Measurements from ENCODE around the gene KCNQ1. TPM values are rescaled to one million over a fixed set of nuclear protein-coding genes. Genes with fewer than 3 reads are reported as not detected.

The KCNQ1 gene
- total and polyA plus RNA-seq, 2 donors (not counting 3 experiments of a cell fraction or from before 2014, with no cell fraction given), result 0.07 to 0.09 TPM

DNA sequence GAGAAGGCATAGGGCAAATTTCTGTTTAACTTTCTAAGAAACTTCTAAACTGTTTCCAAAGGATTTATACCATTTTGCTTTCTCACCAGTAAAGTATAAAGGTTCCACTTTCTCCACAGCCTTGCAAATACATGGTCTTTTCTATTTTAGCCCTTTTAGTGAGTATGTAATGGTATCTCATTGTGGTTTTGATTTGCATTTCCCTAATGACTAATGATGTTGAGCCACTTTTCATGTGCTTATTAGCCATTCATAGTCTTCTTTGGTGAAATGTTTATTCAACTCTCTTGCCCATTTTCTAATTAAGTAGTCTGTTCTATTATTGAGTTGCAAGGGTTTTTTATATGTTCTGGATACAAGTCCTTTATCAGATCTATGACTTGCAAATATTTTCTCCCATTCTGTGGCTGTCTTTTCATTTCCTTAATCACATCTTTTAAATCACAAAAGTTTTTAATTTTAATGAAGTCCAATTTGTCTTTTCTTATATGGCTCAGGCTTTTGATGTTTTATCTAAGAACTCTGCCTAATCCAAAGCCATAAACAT is 338.8 kb downstream of the KCNQ1 start:
- H3K4me3 ChIP-seq (replicated peaks in 1 of 3; ENCODE audit: insufficient read depth in 1 of 3, low read depth in 1 of 3, low read length in 3 of 3), result no peak overlapping the region
- POLR2A ChIA-PET, result no interaction called here
- TF ChIP-seq MYC (IDR thresholded peaks at IDR 0.05; ENCODE audit: low read depth, low read length) (no peak), EZH2 (IDR thresholded peaks at IDR 0.05; ENCODE audit: borderline replicate concordance, low read depth, low read length, severe bottlenecking) (no peak), POLR2AphosphoS5 (IDR thresholded peaks at IDR 0.05; ENCODE audit: insufficient read depth, low read depth, low read length) (no peak), FOS (IDR thresholded peaks at IDR 0.05; ENCODE audit: borderline replicate concordance, insufficient read depth, low read length) (no peak), JUN (IDR thresholded peaks at IDR 0.05; ENCODE audit: borderline replicate concordance, insufficient read depth, insufficient read length, low read depth) (no peak), POLR2A (IDR thresholded peaks at IDR 0.05; ENCODE audit: low read depth, low read length) (no peak), GATA2 (IDR thresholded peaks at IDR 0.05; ENCODE audit: insufficient read depth, insufficient read length, low read depth, low read length) (no peak)
- TF ChIP-seq, protein P1, sequence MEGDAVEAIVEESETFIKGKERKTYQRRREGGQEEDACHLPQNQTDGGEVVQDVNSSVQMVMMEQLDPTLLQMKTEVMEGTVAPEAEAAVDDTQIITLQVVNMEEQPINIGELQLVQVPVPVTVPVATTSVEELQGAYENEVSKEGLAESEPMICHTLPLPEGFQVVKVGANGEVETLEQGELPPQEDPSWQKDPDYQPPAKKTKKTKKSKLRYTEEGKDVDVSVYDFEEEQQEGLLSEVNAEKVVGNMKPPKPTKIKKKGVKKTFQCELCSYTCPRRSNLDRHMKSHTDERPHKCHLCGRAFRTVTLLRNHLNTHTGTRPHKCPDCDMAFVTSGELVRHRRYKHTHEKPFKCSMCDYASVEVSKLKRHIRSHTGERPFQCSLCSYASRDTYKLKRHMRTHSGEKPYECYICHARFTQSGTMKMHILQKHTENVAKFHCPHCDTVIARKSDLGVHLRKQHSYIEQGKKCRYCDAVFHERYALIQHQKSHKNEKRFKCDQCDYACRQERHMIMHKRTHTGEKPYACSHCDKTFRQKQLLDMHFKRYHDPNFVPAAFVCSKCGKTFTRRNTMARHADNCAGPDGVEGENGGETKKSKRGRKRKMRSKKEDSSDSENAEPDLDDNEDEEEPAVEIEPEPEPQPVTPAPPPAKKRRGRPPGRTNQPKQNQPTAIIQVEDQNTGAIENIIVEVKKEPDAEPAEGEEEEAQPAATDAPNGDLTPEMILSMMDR (IDR thresholded peaks at IDR 0.05; ENCODE audit: extremely low read depth in 1 of 2, insufficient read depth in 1 of 2, low read depth in 1 of 2, low read length in 2 of 2), result no peak
- TF ChIP-seq, protein P2, sequence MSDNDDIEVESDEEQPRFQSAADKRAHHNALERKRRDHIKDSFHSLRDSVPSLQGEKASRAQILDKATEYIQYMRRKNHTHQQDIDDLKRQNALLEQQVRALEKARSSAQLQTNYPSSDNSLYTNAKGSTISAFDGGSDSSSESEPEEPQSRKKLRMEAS (IDR thresholded peaks at IDR 0.05; ENCODE audit: insufficient read depth, insufficient read length), result no peak
- H3K27ac ChIP-seq (ENCODE audit: insufficient read depth, low read depth, low read length), result no peak overlapping the region
- dilution Hi-C loops (cut with MboI; ENCODE audit: extremely low pct_ligation_motif_present, low sequenced_read_pairs), result no loop called here
- no peaks in the 10 kb centered on the region for H3K79me2 ChIP-seq (ENCODE audit: control insufficient read depth, insufficient read depth, low read length)
- DNase-seq (ENCODE audit: low read depth, low spot score) (no peak), FAIRE-seq (no peak)
- no peak overlapping the region for H3K4me2 ChIP-seq (ENCODE audit: insufficient read depth, low read length)
- intact Hi-C loops (cut with micrococcal nuclease), result no loop called here
- no TSS peak for BruUV-seq (replicated peaks)
- H2AFZ ChIP-seq (ENCODE audit: low read depth, low read length), result no peak overlapping the region
- no peak overlapping the region for H3K9ac ChIP-seq (replicated peaks; ENCODE audit: extremely low read depth, insufficient read depth, low read length)
- H3K9me3 ChIP-seq (replicated peaks; ENCODE audit: control insufficient read depth, insufficient read depth, low read length), result no peaks in the 10 kb centered on the region
- no peaks in the 10 kb centered on the region for H3K27me3 ChIP-seq (ENCODE audit: control insufficient read depth in 2 of 2, insufficient read depth in 2 of 2, low read length in 2 of 2)
- no peaks in the 10 kb centered on the region for H3K36me3 ChIP-seq (ENCODE audit: control insufficient read depth in 2 of 2, extremely low read depth in 1 of 2, insufficient read depth in 2 of 2, low read length in 2 of 2)
- CTCF ChIA-PET, result no interaction called here
- H3K4me1 ChIP-seq (ENCODE audit: control insufficient read depth, extremely low read depth, insufficient read depth, low read length), result no peaks in the 10 kb centered on the region
- no peaks in the 10 kb centered on the region for H4K20me1 ChIP-seq (replicated peaks; ENCODE audit: control insufficient read depth, extremely low read depth, insufficient read depth, low read length)
- H3K9me1 ChIP-seq (replicated peaks; ENCODE audit: control insufficient read depth, extremely low read depth, insufficient read depth, low read length), result no peaks in the 10 kb centered on the region
